ENCODE results near the gene SLC25A45. TPM values are rescaled to one million over a fixed set of nuclear protein-coding genes. Genes with fewer than 3 reads are reported as not detected.

Gene SLC25A45
- total RNA-seq, 4 donors from 2014 or later = 2.2 to 5.6 (median 5.2) TPM

- H3K27ac ChIP-seq = peak overlapping the region; percentile 100
- WGBS, 2 donors (ENCODE audit: low coverage in 1 of 2) = 2% methylated on average over 15 of the region's 15 CpGs; no CpG with 5 or more reads in 1 of the 2 donors
- in situ Hi-C loops (cut with MboI; ENCODE audit: low pct_ligation_motif_present in 1 of 4, low pct_unique_long_range_greater_than_20kb in 1 of 4, low sequenced_read_pairs in 3 of 4) = loop anchor here in 2 of 4 donors (5.0 to 10.0 kb wide), 3 partner anchors 54 to 93 kb away; no protein-coding TSS in a partner anchor
- peak; percentile 97 for DNase-seq
- no peak for TF ChIP-seq CTCF (IDR thresholded peaks at IDR 0.05)
- peak; percentile 86 for TF ChIP-seq POLR2A (IDR thresholded peaks at IDR 0.05)
- peak; percentile 80 for TF ChIP-seq EP300 (IDR thresholded peaks at IDR 0.05; ENCODE audit: low read depth)
- TF ChIP-seq POLR2AphosphoS5 (IDR thresholded peaks at IDR 0.05) = peak; percentile 85 to 95 (median 90)
- H3K36me3 ChIP-seq = peaks cover 0 to 2% (median 0%) of the 10 kb centered on the region in 4 donors
- H3K9me3 ChIP-seq = no peaks in the 10 kb centered on the region
- peaks cover 39 to 63% (median 59%) of the 10 kb centered on the region in 4 donors for H3K4me1 ChIP-seq
- H3K4me3 ChIP-seq = peak overlapping the region; percentile 9 to 81 (median 32)
- intact Hi-C loops (cut with DNase I; ENCODE audit: low total_unique reads) = loop anchor here (2.0 kb wide), 1 partner anchor 36 kb away; the partner anchor contains the start of gene SLC25A45
- H3K27me3 ChIP-seq = no peaks in the 10 kb centered on the region
Measured at GRCh38 chr11:65418681-65419459, 36.4 kb upstream of the SLC25A45 start.

- no peak for DNase-seq
- no peak for TF ChIP-seq EP300 (IDR thresholded peaks at IDR 0.05; ENCODE audit: low read depth)
- TF ChIP-seq POLR2AphosphoS5 (IDR thresholded peaks at IDR 0.05) = no peak
- TF ChIP-seq POLR2A (IDR thresholded peaks at IDR 0.05) = no peak
- no peak for TF ChIP-seq CTCF (IDR thresholded peaks at IDR 0.05)
- H3K4me3 ChIP-seq = peak overlapping the region in 3 of 4 donors; percentile 1 to 81 (median 36)
- intact Hi-C loops (cut with DNase I; ENCODE audit: low total_unique reads) (loop anchor here (2.0 kb wide), 1 partner anchor 36 kb away; the partner anchor contains the start of gene SLC25A45), in situ Hi-C loops (cut with MboI; ENCODE audit: low pct_ligation_motif_present in 1 of 4, low pct_unique_long_range_greater_than_20kb in 1 of 4, low sequenced_read_pairs in 3 of 4) (loop anchor here in 2 of 4 donors (5.0 to 10.0 kb wide), 3 partner anchors 54 to 94 kb away; no protein-coding TSS in a partner anchor)
- H3K27me3 ChIP-seq = no peaks in the 10 kb centered on the region
- WGBS, 2 donors (ENCODE audit: low coverage in 1 of 2) = 5 to 8% methylated on average over 2 to 4 of the region's 4 CpGs
- no peaks in the 10 kb centered on the region for H3K36me3 ChIP-seq
- H3K9me3 ChIP-seq = no peaks in the 10 kb centered on the region
- H3K27ac ChIP-seq = peak overlapping the region; percentile 100
- H3K4me1 ChIP-seq = peaks cover 39 to 63% (median 59%) of the 10 kb centered on the region in 4 donors
Measured at GRCh38 chr11:65418431-65418680, 35.9 kb upstream of the SLC25A45 start.

DNA sequence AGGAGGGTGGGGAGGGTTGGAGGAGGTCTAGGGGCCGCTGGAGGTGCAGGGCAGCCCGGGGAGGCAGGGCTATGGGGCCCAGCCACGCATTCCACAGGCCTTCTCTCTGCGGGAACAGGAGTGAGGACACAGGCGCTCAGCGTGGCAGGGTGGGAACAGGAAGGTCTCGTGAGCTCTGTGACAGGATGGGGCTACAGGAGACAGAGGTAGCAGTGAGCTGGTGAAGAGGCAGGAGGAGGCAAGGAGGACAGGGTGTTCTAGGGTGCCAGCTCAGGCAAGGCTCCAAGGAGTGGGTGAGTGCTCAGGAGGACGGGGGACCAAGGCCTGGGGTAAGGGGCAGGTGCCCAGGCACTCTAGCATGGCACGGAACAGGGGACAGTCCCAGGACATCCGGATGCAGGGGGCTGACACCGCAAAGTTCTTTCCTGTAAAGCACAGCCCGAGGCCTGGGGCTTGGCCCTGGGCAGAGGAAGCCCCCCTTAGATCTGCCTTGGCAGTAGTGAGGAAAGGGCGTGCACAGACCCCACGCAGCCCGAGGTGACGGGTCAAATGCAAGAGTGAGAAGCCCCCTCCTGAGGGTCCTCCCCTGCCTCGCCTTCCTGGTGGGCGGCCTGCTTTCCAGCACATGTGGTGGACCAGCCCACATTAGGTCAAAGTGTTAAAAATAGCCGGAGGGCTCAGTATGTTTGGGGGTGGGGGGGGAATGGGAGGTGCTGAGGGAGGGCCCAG is 35.4 kb upstream of the SLC25A45 start:
- Histone ChIP-seq H3K27me3 (no peaks in the 10 kb centered on the region), H3K4me1 (peaks cover 39 to 63% (median 59%) of the 10 kb centered on the region in 4 donors)
- in situ Hi-C loops (cut with MboI; ENCODE audit: low pct_ligation_motif_present in 1 of 4, low pct_unique_long_range_greater_than_20kb in 1 of 4, low sequenced_read_pairs in 3 of 4) = loop anchor here in 2 of 4 donors (5.0 to 10.0 kb wide), 3 partner anchors 53 to 94 kb away; no protein-coding TSS in a partner anchor

GRCh38 chr11:65416841-65417701 is 34.6 kb upstream of the SLC25A45 start:
- H3K9me3 ChIP-seq = no peaks in the 10 kb centered on the region
- H3K27ac ChIP-seq = peak overlapping the region; percentile 100
- H3K4me1 ChIP-seq = peaks cover 39 to 63% (median 59%) of the 10 kb centered on the region in 4 donors
- peaks cover 0 to 2% (median 0%) of the 10 kb centered on the region in 4 donors for H3K36me3 ChIP-seq
- no peak for TF ChIP-seq POLR2A (IDR thresholded peaks at IDR 0.05)
- no peak for TF ChIP-seq POLR2AphosphoS5 (IDR thresholded peaks at IDR 0.05)
- no peak for TF ChIP-seq EP300 (IDR thresholded peaks at IDR 0.05; ENCODE audit: low read depth)
- intact Hi-C loops (cut with DNase I; ENCODE audit: low total_unique reads) (loop anchor here (2.0 kb wide), 1 partner anchor 94 kb away; no protein-coding TSS in a partner anchor), in situ Hi-C loops (cut with MboI; ENCODE audit: low pct_ligation_motif_present in 1 of 4, low pct_unique_long_range_greater_than_20kb in 1 of 4, low sequenced_read_pairs in 3 of 4) (loop anchor here in 2 of 4 donors (5.0 to 10.0 kb wide), 3 partner anchors 52 to 95 kb away; no protein-coding TSS in a partner anchor)
- peak; percentile 49 for DNase-seq
- no peaks in the 10 kb centered on the region for H3K27me3 ChIP-seq
- H3K4me3 ChIP-seq = peak overlapping the region in 3 of 4 donors; percentile 9 to 81 (median 36)
- WGBS, 2 donors (ENCODE audit: low coverage in 1 of 2) = 35 to 100% methylated on average over 1 to 14 of the region's 14 CpGs

More for the DNA sequence above, 35.4 kb upstream of the SLC25A45 start:
- Histone ChIP-seq H3K9me3 (no peaks in the 10 kb centered on the region), H3K27ac (peak overlapping the region; percentile 100), H3K36me3 (no peaks in the 10 kb centered on the region), H3K4me3 (peak overlapping the region in 3 of 4 donors; percentile 1 to 81 (median 36))
- TF ChIP-seq POLR2AphosphoS5 (IDR thresholded peaks at IDR 0.05) (peak in 2 of 3 donors; percentile 36 to 53), EP300 (IDR thresholded peaks at IDR 0.05; ENCODE audit: low read depth) (no peak), POLR2A (IDR thresholded peaks at IDR 0.05) (peak; percentile 47)
- 31% methylated on average over 19 of the region's 19 CpGs; no CpG with 5 or more reads in 1 of the 2 donors for WGBS, 2 donors (ENCODE audit: low coverage in 1 of 2)
- intact Hi-C loops (cut with DNase I; ENCODE audit: low total_unique reads) = loop anchor here (2.0 kb wide), 2 partner anchors 35 to 93 kb away; partner anchors contain the start of gene SLC25A45
- peak; percentile 63 for DNase-seq

All from transverse colon (tissue), 4 donors.